Central memory CD8-positive, alpha-beta T cell (primary cell): ENCODE data around the gene CERS1.
A peak's percentile ranks its signal among the peaks of the same experiment; 100 is the strongest.
"Not testable (repeated sequence)": the region's sequence is repeated elsewhere in the genome, so short reads cannot be mapped to it uniquely, and the experiment has no call there.

Source experiments
- ATAC-seq: fragments of 150-1000 bp; cut with Tn5 transposase; replicated peaks from 2 replicates; pipeline ENCODE4 v1.10.0; 2022; ENCODE audit warnings: mild to moderate bottlenecking, moderate FRiP score, moderate number of reproducible peaks; ENCODE audit not compliant: poor library complexity, severe bottlenecking; ENCODE audit errors: extremely low read depth
- DNase-seq, 2 donors: peaks; one replicate each; pipeline ENCODE4 v3.0.0; 2021; ENCODE audit warnings: low spot score in 2 of 2
- H3K27ac Mint-ChIP-seq: one replicate; pipeline ENCODE4 v1.8.0; 2022; ENCODE audit warnings: low read depth, mild to moderate bottlenecking, moderate library complexity, mixed read lengths
- H3K27me3 Mint-ChIP-seq: one replicate; pipeline ENCODE4 v1.8.0; 2022; ENCODE audit warnings: mixed read lengths
- H3K36me3 Mint-ChIP-seq: one replicate; pipeline ENCODE4 v1.8.0; 2022; ENCODE audit warnings: mild to moderate bottlenecking, moderate library complexity, mixed read lengths; ENCODE audit not compliant: insufficient read depth
- H3K4me1 Mint-ChIP-seq: one replicate; pipeline ENCODE4 v1.8.0; 2022; ENCODE audit warnings: mixed read lengths
- H3K4me3 Mint-ChIP-seq: one replicate; pipeline ENCODE4 v1.8.0; 2022; ENCODE audit warnings: mild to moderate bottlenecking, moderate library complexity, mixed read lengths
- H3K9me3 Mint-ChIP-seq: one replicate; pipeline ENCODE4 v1.8.0; 2022; ENCODE audit warnings: mixed read lengths

The CERS1 gene

GRCh38 chr19:18929311-18929710, 33.4 kb upstream of the CERS1 start:
- peaks cover 9% of the 10 kb centered on the region for H3K27me3 Mint-ChIP-seq
- ATAC-seq (no peak), DNase-seq (no peak)
- no peak overlapping the region for H3K4me3 Mint-ChIP-seq
- H3K27ac Mint-ChIP-seq, result no peak overlapping the region
- no peaks in the 10 kb centered on the region for H3K9me3 Mint-ChIP-seq
- H3K36me3 Mint-ChIP-seq, result peaks cover 16% of the 10 kb centered on the region
- peaks cover 9% of the 10 kb centered on the region for H3K4me1 Mint-ChIP-seq

- peaks cover 9% of the 10 kb centered on the region for H3K4me1 Mint-ChIP-seq
- no peaks in the 10 kb centered on the region for H3K27me3 Mint-ChIP-seq
- no peak for DNase-seq
- no peak overlapping the region for H3K27ac Mint-ChIP-seq
- peaks cover 27% of the 10 kb centered on the region for H3K36me3 Mint-ChIP-seq
- ATAC-seq, result no peak
- no peaks in the 10 kb centered on the region for H3K9me3 Mint-ChIP-seq
- H3K4me3 Mint-ChIP-seq, result no peak overlapping the region
Measured at GRCh38 chr19:18928018-18928805, 32.3 kb upstream of the CERS1 start.

- no peak overlapping the region for H3K27ac Mint-ChIP-seq
- no peak for DNase-seq
Measured at GRCh38 chr19:18924684-18925213, 28.8 kb upstream of the CERS1 start.

GRCh38 chr19:18922228-18922985, 26.4 kb upstream of the CERS1 start:
- peaks cover 36% of the 10 kb centered on the region for H3K36me3 Mint-ChIP-seq
- ATAC-seq (no peak), DNase-seq (no peak)
- no peaks in the 10 kb centered on the region for H3K27me3 Mint-ChIP-seq
- H3K9me3 Mint-ChIP-seq, result no peaks in the 10 kb centered on the region
- no peak overlapping the region for H3K4me3 Mint-ChIP-seq
- peaks cover 22% of the 10 kb centered on the region for H3K4me1 Mint-ChIP-seq
- no peak overlapping the region for H3K27ac Mint-ChIP-seq

More at GRCh38 chr19:18924684-18925213, 28.8 kb upstream of the CERS1 start:
- no peak for ATAC-seq
- no peak overlapping the region for H3K4me3 Mint-ChIP-seq
- peaks cover 29% of the 10 kb centered on the region for H3K36me3 Mint-ChIP-seq
- H3K27me3 Mint-ChIP-seq, result no peaks in the 10 kb centered on the region
- no peaks in the 10 kb centered on the region for H3K9me3 Mint-ChIP-seq
- peaks cover 11% of the 10 kb centered on the region for H3K4me1 Mint-ChIP-seq

DNA sequence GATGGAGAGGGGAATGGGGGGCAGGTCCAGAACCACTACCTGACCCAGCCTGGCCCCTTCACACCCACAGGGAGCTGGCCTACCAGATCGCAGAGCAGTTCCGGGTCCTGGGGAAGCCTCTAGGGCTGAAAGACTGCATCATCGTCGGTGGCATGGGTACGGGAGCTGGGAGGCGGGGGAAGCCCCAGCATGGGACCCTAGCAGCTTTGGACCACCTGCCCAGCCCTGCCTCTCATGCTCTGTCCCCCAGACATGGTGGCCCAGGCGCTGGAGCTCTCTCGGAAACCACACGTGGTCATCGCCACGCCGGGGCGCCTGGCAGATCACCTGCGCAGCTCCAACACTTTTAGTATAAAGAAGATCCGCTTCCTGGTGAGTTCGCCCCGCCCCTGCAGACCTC, 25.6 kb upstream of the CERS1 start:
- Mint-ChIP-seq H3K27ac (no peak overlapping the region), H3K4me3 (no peak overlapping the region), H3K9me3 (no peaks in the 10 kb centered on the region), H3K4me1 (peaks cover 30% of the 10 kb centered on the region), H3K27me3 (no peaks in the 10 kb centered on the region), H3K36me3 (peaks cover 34% of the 10 kb centered on the region)
- no peak for DNase-seq
- ATAC-seq, result no peak

DNA sequence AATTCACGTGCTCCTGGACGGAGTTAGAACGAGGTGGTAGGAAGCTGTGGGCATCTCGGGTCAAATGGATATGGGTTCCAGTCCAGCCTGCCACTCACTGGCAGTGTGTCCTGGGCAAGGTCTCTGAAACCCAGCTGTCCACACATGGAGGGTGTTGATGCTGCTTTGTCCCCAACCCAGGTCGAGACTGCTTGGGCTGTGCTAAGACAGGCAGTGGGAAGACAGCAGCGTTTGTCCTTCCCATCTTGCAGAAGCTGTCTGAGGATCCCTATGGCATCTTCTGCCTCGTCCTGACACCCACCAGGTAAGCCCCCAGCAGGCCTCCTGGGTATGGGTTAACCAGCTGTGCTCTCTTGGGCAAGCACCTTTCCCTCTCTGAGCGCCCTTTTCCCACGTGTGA, 24.4 kb upstream of the CERS1 start:
- Mint-ChIP-seq H3K27me3 (no peaks in the 10 kb centered on the region), H3K27ac (peak overlapping the region; percentile 81), H3K9me3 (no peaks in the 10 kb centered on the region), H3K36me3 (peaks cover 28% of the 10 kb centered on the region), H3K4me1 (peaks cover 30% of the 10 kb centered on the region), H3K4me3 (peak overlapping the region; percentile 79)
- DNase-seq (no peak), ATAC-seq (no peak)

DNA sequence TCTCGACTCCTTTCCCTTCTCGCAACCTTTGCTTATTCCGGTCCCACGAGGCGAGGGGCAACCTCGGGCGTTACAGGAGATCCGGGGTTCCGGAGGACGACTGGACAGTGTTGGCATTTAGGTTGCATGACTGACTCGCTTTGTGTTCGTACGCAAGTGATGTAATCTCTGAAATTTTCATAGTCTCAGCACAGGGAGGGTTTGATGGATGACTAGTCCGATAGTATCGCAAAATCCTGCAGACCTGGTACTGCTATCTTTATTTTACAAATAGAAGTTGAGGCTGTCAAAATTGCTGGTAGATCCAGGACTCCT, 23.9 kb upstream of the CERS1 start:
- ATAC-seq, result no peak
- Mint-ChIP-seq H3K4me3 (peak overlapping the region; percentile 79), H3K9me3 (no peaks in the 10 kb centered on the region), H3K27ac (peak overlapping the region; percentile 81), H3K27me3 (no peaks in the 10 kb centered on the region), H3K4me1 (peaks cover 34% of the 10 kb centered on the region), H3K36me3 (peaks cover 30% of the 10 kb centered on the region)
- no peak for DNase-seq

DNA sequence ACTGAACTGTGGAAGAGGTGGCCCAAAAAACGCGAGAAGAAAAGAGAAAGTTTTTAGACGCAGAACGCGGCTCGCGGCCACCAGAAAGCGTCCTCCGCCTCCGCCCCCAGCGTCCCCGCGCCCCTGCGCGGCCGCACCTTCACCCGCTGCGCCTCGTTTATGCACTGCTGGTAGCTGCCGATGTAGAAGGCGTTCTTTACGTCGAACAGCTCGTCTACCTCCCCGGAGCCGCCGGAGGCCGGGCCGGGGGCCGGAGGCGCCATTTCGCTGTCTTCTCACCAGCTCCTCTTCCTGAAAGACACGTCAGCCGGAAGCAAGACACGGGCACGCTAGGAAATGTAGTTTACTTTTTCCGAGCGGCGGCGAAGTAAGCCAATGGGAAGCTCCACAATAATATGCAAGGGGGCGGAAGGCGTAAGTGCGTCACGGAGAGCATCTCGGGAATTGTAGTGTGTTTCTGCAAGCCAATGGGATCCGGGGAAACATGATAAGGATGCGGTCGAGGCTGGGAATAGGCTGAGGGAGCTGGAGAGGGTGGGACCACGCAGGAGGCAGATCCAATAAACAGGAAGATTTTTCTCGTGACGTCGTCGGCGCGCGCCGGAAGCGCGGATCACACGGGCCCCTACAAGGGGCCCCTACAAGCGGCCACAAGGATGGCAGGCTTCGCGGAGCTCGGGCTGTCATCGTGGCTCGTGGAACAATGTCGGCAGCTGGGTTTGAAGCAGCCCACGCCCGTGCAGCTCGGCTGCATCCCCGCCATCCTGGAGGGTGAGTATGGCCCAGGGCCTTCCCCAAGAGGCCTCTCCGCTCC, 23.3 kb upstream of the CERS1 start, which contains the start of the genes COPE and DDX49:
TSS of gene COPE (minus strand) at position 302 of the 814 bp plus-strand sequence. CDS start at position 263, 39 bp downstream.
TSS of gene DDX49 (plus strand) at position 630 of the 814 bp plus-strand sequence. CDS start at position 657, 27 bp downstream.
- Mint-ChIP-seq H3K9me3 (no peaks in the 10 kb centered on the region), H3K4me3 (peak within 1 kb of the TSS; percentile 79), H3K27ac (peak within 1 kb of the TSS; percentile 81), H3K36me3 (peaks cover 31% of the 10 kb centered on the region), H3K27me3 (no peaks in the 10 kb centered on the region), H3K4me1 (peaks cover 36% of the 10 kb centered on the region)
- peak; percentile 94 to 98 for DNase-seq
- ATAC-seq, result peak; percentile 92

DNA sequence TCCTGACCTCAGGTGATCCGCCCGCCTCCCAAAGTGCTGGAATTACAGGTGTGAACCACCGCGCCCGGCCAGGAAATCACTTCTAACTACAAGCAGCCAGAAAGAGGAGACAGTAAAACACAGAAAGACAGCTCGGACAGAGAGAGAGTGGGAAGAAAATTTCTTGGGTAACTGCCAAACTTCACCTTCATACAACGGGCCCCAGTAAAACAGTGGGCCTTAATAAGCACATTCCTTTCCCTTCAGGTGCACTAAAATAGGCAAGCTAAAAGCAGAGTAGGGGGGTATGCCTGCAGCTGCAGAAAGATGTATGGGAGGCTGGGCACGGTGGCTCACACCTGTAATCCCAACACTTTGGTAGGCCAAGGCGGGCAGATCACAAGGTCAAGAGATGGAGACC, 21.6 kb upstream of the CERS1 start:
- H3K4me3 Mint-ChIP-seq, result peak overlapping the region; percentile 79
- peaks cover 21% of the 10 kb centered on the region for H3K36me3 Mint-ChIP-seq
- not testable (repeated sequence) for ATAC-seq, H3K27me3 Mint-ChIP-seq, DNase-seq, H3K9me3 Mint-ChIP-seq
- H3K27ac Mint-ChIP-seq, result peak overlapping the region; percentile 93
- peaks cover 48% of the 10 kb centered on the region for H3K4me1 Mint-ChIP-seq

DNA sequence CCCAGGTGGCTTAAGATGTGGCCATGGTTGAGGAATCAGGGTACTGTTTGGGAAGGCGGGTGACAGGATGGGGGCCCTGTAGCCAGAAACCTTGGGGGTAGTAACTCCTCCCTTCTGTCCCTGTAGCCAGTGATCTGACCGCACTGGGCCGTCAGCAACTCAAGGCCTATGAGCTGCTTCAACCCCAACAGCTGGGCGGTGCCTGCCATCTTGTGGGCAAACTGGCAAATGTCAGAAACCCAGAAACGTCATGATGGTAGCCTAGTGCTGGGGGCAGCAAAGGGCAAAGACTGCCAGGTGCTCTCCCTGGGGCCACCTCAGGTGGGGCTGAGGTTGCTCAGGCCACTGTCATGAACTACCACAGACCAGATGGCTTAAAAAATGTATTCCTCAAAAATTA, 19.7 kb upstream of the CERS1 start:
- no peaks in the 10 kb centered on the region for H3K27me3 Mint-ChIP-seq
- no peak overlapping the region for H3K4me3 Mint-ChIP-seq
- H3K36me3 Mint-ChIP-seq, result peaks cover 25% of the 10 kb centered on the region
- peaks cover 44% of the 10 kb centered on the region for H3K4me1 Mint-ChIP-seq
- H3K27ac Mint-ChIP-seq, result no peak overlapping the region
- ATAC-seq (no peak), DNase-seq (no peak)
- H3K9me3 Mint-ChIP-seq, result no peaks in the 10 kb centered on the region

GRCh38 chr19:18913466-18913865, 17.5 kb upstream of the CERS1 start:
- Mint-ChIP-seq H3K27me3 (no peaks in the 10 kb centered on the region), H3K4me1 (peaks cover 34% of the 10 kb centered on the region), H3K27ac (no peak overlapping the region), H3K9me3 (no peaks in the 10 kb centered on the region), H3K36me3 (peaks cover 20% of the 10 kb centered on the region), H3K4me3 (no peak overlapping the region)
- ATAC-seq (no peak), DNase-seq (no peak)

DNA sequence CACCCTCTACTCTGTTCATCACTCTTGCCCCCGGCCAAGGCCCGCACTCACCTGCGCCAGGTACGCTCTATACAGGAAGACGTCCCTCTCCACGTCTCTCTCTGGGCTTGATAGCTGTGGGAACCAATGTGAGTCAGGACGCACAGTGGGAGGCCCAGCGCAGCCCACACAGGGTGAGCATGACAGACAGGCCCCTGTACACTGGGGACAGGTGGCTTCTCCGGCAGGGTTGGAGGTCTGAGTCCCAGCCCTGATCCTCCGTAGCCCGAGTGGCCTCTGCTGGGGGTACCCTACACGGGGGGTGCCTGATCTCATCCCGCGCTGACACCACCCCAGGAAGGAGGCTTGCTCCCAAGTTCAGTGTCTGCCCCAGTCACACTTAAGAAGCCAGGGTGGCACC, 17.0 kb upstream of the CERS1 start:
- DNase-seq, result no peak
- peaks cover 31% of the 10 kb centered on the region for H3K4me1 Mint-ChIP-seq
- no peak for ATAC-seq
- H3K27me3 Mint-ChIP-seq, result no peaks in the 10 kb centered on the region
- H3K36me3 Mint-ChIP-seq, result peaks cover 21% of the 10 kb centered on the region
- no peaks in the 10 kb centered on the region for H3K9me3 Mint-ChIP-seq
- no peak overlapping the region for H3K4me3 Mint-ChIP-seq
- H3K27ac Mint-ChIP-seq, result no peak overlapping the region
